Activated CD4-positive, alpha-beta T cell treated with anti-CD3 and anti-CD28 coated beads, Interleukin-2, Interleukin-6, amounts not matched to agents 100 ng/mL and 50 ng/mL, durations not matched to agents 16 hours and 8 hours (primary cell): ENCODE results near the gene NPFF.
A peak's percentile ranks its signal among the peaks of the same experiment; 100 is the strongest.

ENCODE experiments used
- DNase-seq: peaks from one replicate; pipeline ENCODE4 v3.0.0-alpha.2; 2020

The NPFF gene

GRCh38 chr12:53513712-53514410, 6.6 kb upstream of the NPFF start:
- DNase-seq = no peak

- no peak for DNase-seq
Observed at GRCh38 chr12:53510181-53510812, 3.0 kb upstream of the NPFF start.

- DNase-seq = peak; percentile 91
Observed at GRCh38 chr12:53508534-53509170, 1.4 kb upstream of the NPFF start.

GRCh38 chr12:53507603-53507885, 260 bp upstream of the NPFF start:
- no peak for DNase-seq

GRCh38 chr12:53506450-53506785, 866 bp downstream of the NPFF start:
- DNase-seq = no peak

- DNase-seq = no peak
Observed at GRCh38 chr12:53505555-53506449, 1.5 kb downstream of the NPFF start.

- DNase-seq = no peak
Observed at GRCh38 chr12:53505086-53505485, 2.2 kb downstream of the NPFF start.

- DNase-seq = no peak
Observed at GRCh38 chr12:53504004-53504920, 3.0 kb downstream of the NPFF start.

GRCh38 chr12:53502983-53503728, 4.1 kb downstream of the NPFF start:
- no peak for DNase-seq

- no peak for DNase-seq
Observed at GRCh38 chr12:53502331-53502730, 5.0 kb downstream of the NPFF start.

GRCh38 chr12:53501615-53502181, 5.6 kb downstream of the NPFF start:
- DNase-seq = no peak

- DNase-seq = peak; percentile 99
Observed at GRCh38 chr12:53500776-53501614, 6.3 kb downstream of the NPFF start, which contains the start of gene TARBP2. TSS of gene TARBP2 (plus strand) at chr12:53501283. CDS start at chr12:53501409, 126 bp downstream.

- peak; percentile 42 for DNase-seq
Observed at GRCh38 chr12:53500142-53500775, 7.0 kb downstream of the NPFF start.

GRCh38 chr12:53499266-53500141, 7.8 kb downstream of the NPFF start, which contains the start of gene MAP3K12:
TSS of gene MAP3K12 (minus strand) at chr12:53499458. CDS start at chr12:53487391, 12,067 bp downstream.
- DNase-seq = peak; percentile 72

GRCh38 chr12:53498235-53498630, 9.1 kb downstream of the NPFF start:
- no peak for DNase-seq

GRCh38 chr12:53497461-53497860, 9.8 kb downstream of the NPFF start:
- DNase-seq = no peak

- DNase-seq = no peak
Observed at GRCh38 chr12:53496752-53497032, 10.6 kb downstream of the NPFF start.

- DNase-seq = no peak
Observed at GRCh38 chr12:53495903-53496751, 11.2 kb downstream of the NPFF start.
